GM10266 (cell line): ENCODE results near the gene GALNT10.

ENCODE experiments used
- DNase-seq: peaks from one replicate; pipeline ENCODE4 v3.0.0; 2012; ENCODE audit errors: extremely low spot score
- CTCF ChIP-seq: IDR thresholded peaks from 2 replicates; pipeline ENCODE4 v1.5.1; 2012; ENCODE audit warnings: mild to moderate bottlenecking, low read depth; ENCODE audit not compliant: control insufficient read depth, insufficient read depth; ENCODE audit errors: missing control alignments

The GALNT10 gene

GRCh38 chr5:154220625-154221024 is 30.1 kb downstream of the GALNT10 start:
- DNase-seq, result no peak
- no peak for TF ChIP-seq CTCF

- TF ChIP-seq CTCF, result no peak
- no peak for DNase-seq
These were observed 30.9 kb downstream of the GALNT10 start for GRCh38 chr5:154221371-154221896.

DNA sequence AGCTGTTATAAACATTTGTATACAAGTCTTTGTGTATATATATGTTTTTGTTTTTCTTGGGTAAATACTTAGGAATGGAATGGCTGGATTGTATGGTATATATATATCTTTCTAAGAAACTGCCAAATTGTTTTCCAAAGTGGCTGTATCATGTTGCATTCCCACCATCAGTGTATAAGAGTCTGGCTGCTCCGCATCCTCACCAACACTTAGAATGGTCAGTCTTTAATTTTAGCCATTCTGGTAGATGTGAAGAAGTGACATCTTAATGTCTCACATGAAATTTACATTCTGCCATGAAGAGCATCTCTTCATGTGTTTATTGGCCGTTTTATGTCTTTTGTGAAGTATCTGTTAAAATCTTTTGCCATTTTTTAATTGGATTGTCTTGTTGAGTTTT is 31.9 kb downstream of the GALNT10 start:
- no peak for DNase-seq
- no peak for TF ChIP-seq CTCF

GRCh38 chr5:154223320-154223719 is 32.8 kb downstream of the GALNT10 start:
- TF ChIP-seq CTCF, result no peak
- DNase-seq, result no peak

DNA sequence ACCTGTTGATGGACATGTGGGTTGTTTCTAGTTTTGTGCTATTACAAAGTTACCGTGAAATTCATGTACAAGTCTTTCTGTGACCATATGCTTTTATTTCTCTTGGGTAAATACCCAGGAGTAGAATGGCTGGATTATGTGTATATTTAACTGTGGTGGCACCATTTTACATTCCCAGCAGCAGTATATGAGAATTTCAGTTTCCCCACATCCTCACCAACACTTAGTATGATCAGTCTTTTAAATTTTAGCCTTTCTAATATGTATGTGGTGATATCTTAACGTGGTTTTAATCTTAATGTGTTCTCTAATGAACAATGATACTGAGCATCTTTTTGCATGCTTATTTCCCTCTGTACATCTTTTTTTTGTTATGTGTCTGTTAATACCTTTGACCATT is 36.6 kb downstream of the GALNT10 start:
- TF ChIP-seq CTCF, result no peak
- no peak for DNase-seq

- DNase-seq, result peak; percentile 42
- TF ChIP-seq CTCF, result no peak
These were observed 38.2 kb downstream of the GALNT10 start for GRCh38 chr5:154228696-154229095.

- no peak for TF ChIP-seq CTCF
- no peak for DNase-seq
These were observed 40.0 kb downstream of the GALNT10 start for GRCh38 chr5:154230526-154230925.
